ENCODE measurements around the gene TMCC3.

The TMCC3 gene

DNA sequence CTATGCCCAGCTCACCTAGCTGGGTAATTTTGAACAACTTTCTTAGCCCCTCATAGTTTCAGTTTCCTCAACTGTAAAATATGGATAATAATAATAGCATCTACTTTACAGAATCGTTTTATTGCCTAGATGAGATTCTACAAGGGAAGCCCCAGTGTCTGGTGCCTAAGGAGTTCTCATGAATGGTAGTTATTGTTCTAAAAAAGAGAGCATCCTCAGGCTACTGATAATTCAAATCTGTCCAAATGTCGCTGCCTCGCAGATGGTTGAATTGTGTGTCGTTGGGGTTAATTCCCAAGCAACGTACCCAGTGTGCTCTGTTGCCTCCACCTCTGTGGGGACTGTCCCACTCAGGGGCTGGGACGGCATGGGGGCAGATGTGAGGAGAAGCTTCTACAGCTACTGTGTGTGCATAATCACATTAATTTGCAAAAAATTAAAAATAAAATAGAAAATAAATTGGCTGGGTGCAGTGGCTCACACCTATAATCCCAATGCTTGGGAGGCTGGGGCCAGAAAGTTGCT is 119.1 kb downstream of the TMCC3 start:
- TF ChIP-seq, protein P1, sequence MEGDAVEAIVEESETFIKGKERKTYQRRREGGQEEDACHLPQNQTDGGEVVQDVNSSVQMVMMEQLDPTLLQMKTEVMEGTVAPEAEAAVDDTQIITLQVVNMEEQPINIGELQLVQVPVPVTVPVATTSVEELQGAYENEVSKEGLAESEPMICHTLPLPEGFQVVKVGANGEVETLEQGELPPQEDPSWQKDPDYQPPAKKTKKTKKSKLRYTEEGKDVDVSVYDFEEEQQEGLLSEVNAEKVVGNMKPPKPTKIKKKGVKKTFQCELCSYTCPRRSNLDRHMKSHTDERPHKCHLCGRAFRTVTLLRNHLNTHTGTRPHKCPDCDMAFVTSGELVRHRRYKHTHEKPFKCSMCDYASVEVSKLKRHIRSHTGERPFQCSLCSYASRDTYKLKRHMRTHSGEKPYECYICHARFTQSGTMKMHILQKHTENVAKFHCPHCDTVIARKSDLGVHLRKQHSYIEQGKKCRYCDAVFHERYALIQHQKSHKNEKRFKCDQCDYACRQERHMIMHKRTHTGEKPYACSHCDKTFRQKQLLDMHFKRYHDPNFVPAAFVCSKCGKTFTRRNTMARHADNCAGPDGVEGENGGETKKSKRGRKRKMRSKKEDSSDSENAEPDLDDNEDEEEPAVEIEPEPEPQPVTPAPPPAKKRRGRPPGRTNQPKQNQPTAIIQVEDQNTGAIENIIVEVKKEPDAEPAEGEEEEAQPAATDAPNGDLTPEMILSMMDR (IDR thresholded peaks at IDR 0.05; ENCODE audit: low read depth, low read length, missing control alignments): no peak
- DNase-seq (ENCODE audit: low read depth): no peak
- no peak overlapping the region for H3K4me3 ChIP-seq (ENCODE audit: low read depth, low read length)

DNA sequence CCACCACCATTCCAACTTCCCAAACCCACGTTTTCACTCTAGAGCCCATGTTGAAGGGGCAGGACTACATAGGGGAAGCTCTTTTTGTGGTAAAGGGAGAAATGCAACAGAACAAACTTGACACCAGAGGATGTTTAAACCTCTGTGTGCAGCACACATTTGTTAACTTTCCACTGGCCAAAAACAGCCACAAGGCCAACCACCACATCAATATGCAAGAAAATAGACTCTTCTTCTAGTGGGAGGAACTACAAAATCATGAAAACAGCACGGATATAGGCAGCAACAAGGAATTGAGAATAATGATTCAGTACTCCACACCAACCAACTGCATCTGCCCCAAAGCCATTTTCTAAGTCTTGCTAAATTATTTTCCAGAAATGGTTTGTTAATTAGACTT is 124.4 kb downstream of the TMCC3 start:
- no peak overlapping the region for H3K4me3 ChIP-seq (ENCODE audit: low read depth, low read length)
- TF ChIP-seq, protein P1 (IDR thresholded peaks at IDR 0.05; ENCODE audit: low read depth, low read length, missing control alignments): no peak
- DNase-seq (ENCODE audit: low read depth): no peak
